H9 (cell line): ENCODE results near the gene DENND10. TPM values are rescaled to one million over a fixed set of nuclear protein-coding genes. Genes with fewer than 3 reads are reported as not detected.

Experiments used
- DNase-seq: peaks from one replicate; pipeline ENCODE4 v3.0.0-alpha.2; 2017
- H2AFZ ChIP-seq: one replicate; pipeline ENCODE4 v1.6.1; 2013; ENCODE audit warnings: mild to moderate bottlenecking, low read length, control low read depth, moderate library complexity
- H2AK5ac ChIP-seq: 2 replicates; pipeline ENCODE4 v1.6.1; 2013; ENCODE audit warnings: low read length, control low read depth, mixed read lengths; ENCODE audit not compliant: insufficient read length
- H2BK120ac ChIP-seq: one replicate; pipeline ENCODE4 v1.6.1; 2013; ENCODE audit warnings: low read depth, mild to moderate bottlenecking, low read length, control low read depth, inconsistent platforms; ENCODE audit not compliant: poor library complexity, severe bottlenecking
- H2BK12ac ChIP-seq: 2 replicates; pipeline ENCODE4 v1.6.1; 2013; ENCODE audit warnings: low read length, control low read depth, mixed read lengths, low read depth; ENCODE audit not compliant: insufficient read length
- H2BK15ac ChIP-seq: 2 replicates; pipeline ENCODE4 v1.6.1; 2013; ENCODE audit warnings: low read depth, low read length, control low read depth
- H2BK20ac ChIP-seq: one replicate; pipeline ENCODE4 v1.6.1; 2013; ENCODE audit warnings: low read depth, mild to moderate bottlenecking, low read length, control low read depth, inconsistent platforms; ENCODE audit not compliant: poor library complexity, severe bottlenecking
- H2BK5ac ChIP-seq: 2 replicates; pipeline ENCODE4 v1.6.1; 2013; ENCODE audit warnings: low read length, control low read depth, mixed read lengths; ENCODE audit not compliant: insufficient read length
- H3K14ac ChIP-seq: 2 replicates; pipeline ENCODE4 v1.6.1; 2013; ENCODE audit warnings: low read length, control low read depth; ENCODE audit not compliant: insufficient read depth
- H3K18ac ChIP-seq: 2 replicates; pipeline ENCODE4 v1.6.1; 2013; ENCODE audit warnings: low read depth, mild to moderate bottlenecking, mixed read lengths, low read length, control low read depth; ENCODE audit not compliant: insufficient read length
- H3K23ac ChIP-seq: 2 replicates; pipeline ENCODE4 v1.6.1; 2013; ENCODE audit warnings: low read length, control low read depth, mixed read lengths, low read depth; ENCODE audit not compliant: insufficient read length
- H3K23me2 ChIP-seq: 2 replicates; pipeline ENCODE4 v1.6.1; 2013; ENCODE audit warnings: low read depth, mild to moderate bottlenecking, mixed read lengths, low read length, control low read depth; ENCODE audit not compliant: insufficient read length, poor library complexity, severe bottlenecking
- H3K27ac ChIP-seq: 2 replicates; pipeline ENCODE4 v1.5.1; 2013; ENCODE audit warnings: low read length, control low read depth, mixed read lengths, low read depth; ENCODE audit not compliant: insufficient read length
- H3K27me3 ChIP-seq: 2 replicates; pipeline ENCODE4 v1.6.1; 2013; ENCODE audit warnings: low read length, control low read depth, inconsistent platforms; ENCODE audit not compliant: insufficient read depth
- H3K4ac ChIP-seq: 2 replicates; pipeline ENCODE4 v1.6.1; 2013; ENCODE audit warnings: low read depth, mild to moderate bottlenecking, control low read depth, inconsistent platforms, low read length, moderate library complexity
- H3K4me1 ChIP-seq: 2 replicates; pipeline ENCODE4 v1.6.1; 2013; ENCODE audit warnings: low read length, control low read depth, inconsistent platforms; ENCODE audit not compliant: insufficient read depth
- H3K4me2 ChIP-seq: 2 replicates; pipeline ENCODE4 v1.6.1; 2013; ENCODE audit warnings: low read length, control low read depth, mixed read lengths; ENCODE audit not compliant: insufficient read length, insufficient read depth
- H3K56ac ChIP-seq: 2 replicates; pipeline ENCODE4 v1.6.1; 2013; ENCODE audit warnings: low read depth, mild to moderate bottlenecking, mixed read lengths, low read length, control low read depth; ENCODE audit not compliant: insufficient read length
- H3K79me1 ChIP-seq: 2 replicates; pipeline ENCODE4 v1.6.1; 2013; ENCODE audit warnings: low read depth, mild to moderate bottlenecking, moderate library complexity, low read length, control low read depth, inconsistent platforms; ENCODE audit not compliant: insufficient read depth, poor library complexity, severe bottlenecking
- H3K79me2 ChIP-seq: 2 replicates; pipeline ENCODE4 v1.6.1; 2013; ENCODE audit warnings: low read length, control low read depth, inconsistent platforms; ENCODE audit not compliant: insufficient read depth
- H3K9ac ChIP-seq: 2 replicates; pipeline ENCODE4 v1.6.1; 2013; ENCODE audit warnings: low read length, control low read depth, mixed read lengths; ENCODE audit not compliant: insufficient read length; ENCODE audit errors: extremely low read depth
- H3K9me3 ChIP-seq: one replicate; pipeline ENCODE4 v1.6.1; 2013; ENCODE audit warnings: low read depth, low read length, inconsistent platforms; ENCODE audit not compliant: control insufficient read depth
- H3T11ph ChIP-seq: one replicate; pipeline ENCODE4 v1.6.1; 2013; ENCODE audit warnings: mild to moderate bottlenecking, low read length, control low read depth, inconsistent platforms
- H4K20me1 ChIP-seq: one replicate; pipeline ENCODE4 v1.6.1; 2013; ENCODE audit not compliant: control insufficient read depth, insufficient read length, insufficient read depth
- H4K5ac ChIP-seq: 2 replicates; pipeline ENCODE4 v1.6.1; 2013; ENCODE audit warnings: low read depth, mild to moderate bottlenecking, mixed read lengths, low read length, control low read depth; ENCODE audit not compliant: insufficient read length
- H4K8ac ChIP-seq: replicated peaks from 2 replicates; pipeline ENCODE4 v1.6.1; 2013; ENCODE audit warnings: low read length, control low read depth, mixed read lengths, low read depth; ENCODE audit not compliant: insufficient read length
- H4K91ac ChIP-seq: 2 replicates; pipeline ENCODE4 v1.6.1; 2013; ENCODE audit warnings: low read depth, mild to moderate bottlenecking, moderate library complexity, mixed read lengths, low read length, control low read depth; ENCODE audit not compliant: insufficient read length
- H3K27ac Mint-ChIP-seq, 3 experiments: 2 replicates in 2 of 3; 3 replicates in 1 of 3; pipeline ENCODE4 v1.8.0; 2020 to 2021; ENCODE audit warnings: mixed read lengths in 3 of 3, mild to moderate bottlenecking in 1 of 3, moderate library complexity in 1 of 3
- H3K27me3 Mint-ChIP-seq: 2 replicates; pipeline ENCODE4 v1.8.0; 2021; ENCODE audit warnings: low read depth, mild to moderate bottlenecking, moderate library complexity, mixed read lengths
- H3K36me3 Mint-ChIP-seq, 3 experiments: 2 replicates in 2 of 3; 3 replicates in 1 of 3; pipeline ENCODE4 v1.8.0; 2020 to 2021; ENCODE audit warnings: low read depth in 3 of 3, mixed read lengths in 3 of 3; ENCODE audit not compliant: insufficient read depth in 1 of 3
- H3K4me1 Mint-ChIP-seq, 2 experiments: 2 replicates each; pipeline ENCODE4 v1.8.0; 2020; ENCODE audit warnings: mixed read lengths in 2 of 2
- H3K4me3 Mint-ChIP-seq, 2 experiments: 2 replicates in 1 of 2; 3 replicates in 1 of 2; pipeline ENCODE4 v1.8.0; 2020 to 2021; ENCODE audit warnings: mild to moderate bottlenecking in 2 of 2, mixed read lengths in 2 of 2, moderate library complexity in 1 of 2
- H3K9me3 Mint-ChIP-seq, 2 experiments: 2 replicates in 1 of 2; 3 replicates in 1 of 2; pipeline ENCODE4 v1.8.0; 2020; ENCODE audit warnings: mild to moderate bottlenecking in 2 of 2, mixed read lengths in 2 of 2, moderate library complexity in 1 of 2
- CTCF ChIP-seq: fragments of 200-600 bp; sonication (generic); conservative IDR thresholded peaks from 3 replicates; pipeline ENCODE4 v1.8.0; 2021; ENCODE audit warnings: antibody characterized with exemption, mild to moderate bottlenecking
- WGBS: extraction: QIAGEN DNeasy Blood & Tissue Kit; methylation state at CpG from one replicate; pipeline ENCODE4 v1.1.7; 2013; ENCODE audit warnings: missing lambda C conversion rate, low lambda C conversion rate, mixed read lengths; ENCODE audit not compliant: insufficient read length; ENCODE audit errors: extremely low coverage; 5-methylcytosine and 5-hydroxymethylcytosine counted together
- total RNA-seq: library from RNA; stranded (reverse); gene quantifications from 2 replicates; pipeline ENCODE4 v1.2.1, GENCODE V29; 2021

DENND10 gene
- total RNA-seq, 1 experiment from 2014 or later = 63.2 TPM

DNA sequence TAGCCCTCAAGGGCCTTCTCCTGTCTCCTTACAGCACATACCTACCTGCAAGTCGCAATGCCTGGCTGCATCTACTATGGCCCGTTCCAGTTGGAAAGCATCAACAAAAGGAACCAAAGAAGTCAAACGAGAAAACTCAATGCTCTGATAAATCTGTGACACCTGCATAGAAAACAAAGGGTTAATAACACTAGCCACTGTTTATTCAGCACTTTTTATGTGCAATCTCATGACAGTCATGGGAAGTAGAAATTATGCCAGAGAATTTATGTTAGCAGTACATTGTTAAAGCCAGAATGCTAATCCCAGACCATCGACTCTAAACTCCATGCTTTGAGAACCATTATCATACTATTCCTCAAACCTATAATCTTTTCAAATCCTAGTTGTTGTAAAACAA, 44.4 kb upstream of the DENND10 start:
- H3K56ac ChIP-seq = no peak overlapping the region
- no peak overlapping the region; a peak in 1 of 7 replicates for H3K27ac Mint-ChIP-seq
- no peak overlapping the region for H2BK5ac ChIP-seq
- H3K27ac ChIP-seq = no peak overlapping the region
- H3K9ac ChIP-seq = no peak overlapping the region
- H3K18ac ChIP-seq = no peak overlapping the region
- H3K4me1 Mint-ChIP-seq = no peaks in the 10 kb centered on the region; a peak in 1 of 4 replicates
- no peak overlapping the region for H2AFZ ChIP-seq
- H3K9me3 ChIP-seq = no peaks in the 10 kb centered on the region
- H3K36me3 Mint-ChIP-seq = peaks cover 68 to 98% (median 97%) of the 10 kb centered on the region in 3 experiments; a peak in 6 of 7 replicates
- no peak overlapping the region for H3T11ph ChIP-seq
- no peak overlapping the region for H2BK20ac ChIP-seq
- no peaks in the 10 kb centered on the region for H3K79me1 ChIP-seq
- H3K4me1 ChIP-seq = no peaks in the 10 kb centered on the region
- H3K9me3 Mint-ChIP-seq = no peaks in the 10 kb centered on the region
- H3K27me3 Mint-ChIP-seq = no peaks in the 10 kb centered on the region
- H4K20me1 ChIP-seq = no peaks in the 10 kb centered on the region
- H2BK120ac ChIP-seq = no peak overlapping the region
- no peak for DNase-seq
- H3K4me2 ChIP-seq = no peak overlapping the region
- no peak overlapping the region for H3K14ac ChIP-seq
- H2BK15ac ChIP-seq = no peak overlapping the region
- no peaks in the 10 kb centered on the region for H3K23me2 ChIP-seq
- no peak for TF ChIP-seq CTCF
- peaks cover 8% of the 10 kb centered on the region; the same call in 1 of the 2 replicates for H3K79me2 ChIP-seq
- no peak overlapping the region for H4K8ac ChIP-seq
- H2AK5ac ChIP-seq = no peak overlapping the region
- no CpG with 5 or more reads among the region's 4 CpGs for WGBS
- H4K5ac ChIP-seq = no peak overlapping the region
- H3K4ac ChIP-seq = no peak overlapping the region
- H4K91ac ChIP-seq = no peak overlapping the region
- H3K4me3 Mint-ChIP-seq = no peak overlapping the region
- no peak overlapping the region for H2BK12ac ChIP-seq
- H3K27me3 ChIP-seq = no peaks in the 10 kb centered on the region
- no peak overlapping the region for H3K23ac ChIP-seq
